Sigmoid colon (tissue), 7 donors: ENCODE results near the gene SETBP1. TPM values are rescaled to one million over a fixed set of nuclear protein-coding genes. Genes with fewer than 3 reads are reported as not detected.

Experiments used
- DNase-seq: peaks from one replicate; pipeline ENCODE4 v3.0.0-alpha.2; 2019
- H3K27ac ChIP-seq, 4 donors: fragments of 200-600 bp; sonication (generic); one replicate each; pipeline ENCODE4 v1.5.1; 2016 to 2019; ENCODE audit warnings: mild to moderate bottlenecking in 1 of 4
- H3K27me3 ChIP-seq, 3 donors: fragments of 200-600 bp; sonication (generic); one replicate each; pipeline ENCODE4 v1.5.1; 2019; ENCODE audit warnings: mild to moderate bottlenecking in 1 of 3
- H3K36me3 ChIP-seq, 4 donors: fragments of 200-600 bp; sonication (generic); one replicate each; pipeline ENCODE4 v1.5.1; 2016 to 2019
- H3K4me1 ChIP-seq, 4 donors: fragments of 200-600 bp; sonication (generic); one replicate each; pipeline ENCODE4 v1.5.1; 2017 to 2019
- H3K4me3 ChIP-seq, 4 donors: fragments of 200-600 bp; sonication (generic); one replicate each; pipeline ENCODE4 v1.5.1; 2017 to 2019; ENCODE audit warnings: mild to moderate bottlenecking in 2 of 4, moderate library complexity in 1 of 4
- H3K9me3 ChIP-seq, 4 donors: fragments of 200-600 bp in 3 of 4; sonication (generic) in 3 of 4; one replicate each; pipeline versions ENCODE4 v1.5.1 to v1.6.1; 2013 to 2019
- EP300 ChIP-seq, 4 donors: sonication (generic); formaldehyde crosslinking; IDR thresholded peaks; one replicate each; pipeline ENCODE4 v1.6.1; 2017; ENCODE audit warnings: antibody characterized with exemption in 4 of 4
- POLR2A ChIP-seq, 2 donors: fragments of 450-650 bp; IDR thresholded peaks; one replicate each; pipeline ENCODE4 v1.6.1; 2016; ENCODE audit warnings: antibody characterized with exemption in 2 of 2, mild to moderate bottlenecking in 2 of 2, moderate library complexity in 2 of 2
- POLR2AphosphoS5 ChIP-seq, 4 donors: sonication (generic); formaldehyde crosslinking; IDR thresholded peaks; one replicate each; pipeline ENCODE4 v1.6.1; 2017; ENCODE audit warnings: antibody characterized with exemption in 4 of 4
- WGBS, 2 donors: extraction: QIAGEN DNeasy Blood & Tissue Kit; methylation state at CpG; one replicate each; pipeline ENCODE4 v1.1.7; 2013; 5-methylcytosine and 5-hydroxymethylcytosine counted together
- intact Hi-C: fragments of 100-400 bp; cut with DNase I; formaldehyde crosslinking; loops from one replicate; pipeline ENCODE4 v1.15.1; 2023
- polyA plus RNA-seq, 3 donors: library from polyadenylated mRNA; stranded (reverse); fragments of 200-250 nt; gene quantifications; one replicate each; pipeline ENCODE4 v1.2.3, GENCODE V29; 2013
- total RNA-seq, 4 donors: library from RNA; depleted of rRNA; stranded (reverse); fragments of >200 nt; gene quantifications; one replicate each; pipeline ENCODE4 v1.1.0, GENCODE V29; 2016
- TF ChIP-seq, protein P1 (sequence below), 4 experiments: fragments of 450-650 bp in 3 of 4; fragments of 200-600 bp in 1 of 4; IDR thresholded peaks; one replicate each; pipeline ENCODE4 v1.5.1; 2016 to 2019; ENCODE audit warnings: antibody characterized with exemption in 4 of 4, mild to moderate bottlenecking in 3 of 4, moderate library complexity in 2 of 4
- donor health status: healthy with polysubstance abuse.
- donor health status: Bipolar disorder and iron deficiency.
- donor health status: healthy.

Gene SETBP1
- total and polyA plus RNA-seq, 7 donors = 0.69 to 100 (median 67.9) TPM

DNA sequence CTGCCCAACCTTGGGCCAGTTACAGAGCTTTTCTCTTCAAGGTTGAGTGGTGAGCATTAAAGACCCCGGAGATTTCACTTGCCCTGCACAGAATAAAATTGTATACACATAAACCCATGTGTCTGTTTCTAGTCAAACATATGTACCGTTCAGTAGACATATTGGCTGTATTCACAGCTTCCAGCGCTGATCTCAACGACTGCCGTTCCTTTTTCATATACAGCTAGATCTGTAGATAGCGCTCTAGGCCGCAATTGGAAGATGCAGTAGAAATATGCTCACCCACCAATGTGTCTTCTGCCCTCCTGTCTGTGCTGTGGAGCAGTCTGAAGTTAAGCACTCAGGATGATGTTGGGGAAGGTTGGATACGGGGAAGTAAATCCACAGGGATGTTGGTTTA is 317.7 kb downstream of the SETBP1 start:
- H3K27me3 ChIP-seq = no peaks in the 10 kb centered on the region
- H3K4me1 ChIP-seq = peaks cover 0 to 20% (median 7%) of the 10 kb centered on the region in 4 donors
- no peak for TF ChIP-seq POLR2AphosphoS5 (IDR thresholded peaks at IDR 0.05)
- no peak for TF ChIP-seq POLR2A (IDR thresholded peaks at IDR 0.05)
- TF ChIP-seq, protein P1, sequence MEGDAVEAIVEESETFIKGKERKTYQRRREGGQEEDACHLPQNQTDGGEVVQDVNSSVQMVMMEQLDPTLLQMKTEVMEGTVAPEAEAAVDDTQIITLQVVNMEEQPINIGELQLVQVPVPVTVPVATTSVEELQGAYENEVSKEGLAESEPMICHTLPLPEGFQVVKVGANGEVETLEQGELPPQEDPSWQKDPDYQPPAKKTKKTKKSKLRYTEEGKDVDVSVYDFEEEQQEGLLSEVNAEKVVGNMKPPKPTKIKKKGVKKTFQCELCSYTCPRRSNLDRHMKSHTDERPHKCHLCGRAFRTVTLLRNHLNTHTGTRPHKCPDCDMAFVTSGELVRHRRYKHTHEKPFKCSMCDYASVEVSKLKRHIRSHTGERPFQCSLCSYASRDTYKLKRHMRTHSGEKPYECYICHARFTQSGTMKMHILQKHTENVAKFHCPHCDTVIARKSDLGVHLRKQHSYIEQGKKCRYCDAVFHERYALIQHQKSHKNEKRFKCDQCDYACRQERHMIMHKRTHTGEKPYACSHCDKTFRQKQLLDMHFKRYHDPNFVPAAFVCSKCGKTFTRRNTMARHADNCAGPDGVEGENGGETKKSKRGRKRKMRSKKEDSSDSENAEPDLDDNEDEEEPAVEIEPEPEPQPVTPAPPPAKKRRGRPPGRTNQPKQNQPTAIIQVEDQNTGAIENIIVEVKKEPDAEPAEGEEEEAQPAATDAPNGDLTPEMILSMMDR (IDR thresholded peaks at IDR 0.05) = no peak
- TF ChIP-seq EP300 (IDR thresholded peaks at IDR 0.05) = no peak
- no peak overlapping the region for H3K4me3 ChIP-seq
- WGBS, 2 donors = 95 to 96% methylated on average over 8 of the region's 8 CpGs
- peaks cover 0 to 4% (median 0%) of the 10 kb centered on the region in 4 donors for H3K36me3 ChIP-seq
- no peak for DNase-seq
- intact Hi-C loops = no loop called here
- peak overlapping the region in 1 of 4 donors; percentile 17 for H3K27ac ChIP-seq
- H3K9me3 ChIP-seq = peaks cover 0 to 4% (median 0%) of the 10 kb centered on the region in 4 donors

DNA sequence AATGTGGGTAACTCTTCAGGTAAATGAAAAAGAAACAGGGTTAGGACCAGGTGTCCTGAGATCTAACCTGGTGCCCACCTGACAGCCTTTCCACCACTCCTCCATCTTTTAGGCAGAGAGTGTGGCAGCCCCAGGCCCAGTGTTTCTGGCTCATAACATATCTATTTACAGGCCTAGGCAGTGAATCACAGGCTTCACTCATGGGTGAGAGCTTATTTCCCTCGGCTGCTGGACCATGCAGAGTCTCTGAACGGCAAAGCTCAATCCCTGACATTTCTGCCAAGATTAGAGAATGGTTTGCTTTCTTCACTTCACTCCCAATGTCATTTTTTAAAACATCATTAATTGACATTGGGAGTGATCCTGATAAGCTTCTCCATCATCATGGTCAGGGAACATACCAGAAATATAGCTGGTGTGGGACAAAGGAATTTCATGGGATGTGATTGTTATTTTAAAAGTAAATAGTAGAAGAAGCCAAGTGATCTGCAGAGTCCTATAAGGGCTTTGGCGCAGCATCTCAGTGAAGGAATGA is 323.9 kb downstream of the SETBP1 start:
- peak overlapping the region in 2 of 4 donors; percentile 53 to 71 for H3K27ac ChIP-seq
- no peaks in the 10 kb centered on the region for H3K36me3 ChIP-seq
- no peak for DNase-seq
- H3K27me3 ChIP-seq = no peaks in the 10 kb centered on the region
- no peaks in the 10 kb centered on the region for H3K9me3 ChIP-seq
- TF ChIP-seq POLR2AphosphoS5 (IDR thresholded peaks at IDR 0.05) (no peak), EP300 (IDR thresholded peaks at IDR 0.05) (no peak), POLR2A (IDR thresholded peaks at IDR 0.05) (no peak)
- TF ChIP-seq, protein P1 (IDR thresholded peaks at IDR 0.05) = no peak
- no peak overlapping the region for H3K4me3 ChIP-seq
- WGBS, 2 donors = 86 to 87% methylated on average over 3 of the region's 3 CpGs
- intact Hi-C loops = loop anchor here (10.0 kb wide), 1 partner anchor 60 kb away; no protein-coding TSS in a partner anchor
- peaks cover 0 to 70% (median 32%) of the 10 kb centered on the region in 4 donors for H3K4me1 ChIP-seq

DNA sequence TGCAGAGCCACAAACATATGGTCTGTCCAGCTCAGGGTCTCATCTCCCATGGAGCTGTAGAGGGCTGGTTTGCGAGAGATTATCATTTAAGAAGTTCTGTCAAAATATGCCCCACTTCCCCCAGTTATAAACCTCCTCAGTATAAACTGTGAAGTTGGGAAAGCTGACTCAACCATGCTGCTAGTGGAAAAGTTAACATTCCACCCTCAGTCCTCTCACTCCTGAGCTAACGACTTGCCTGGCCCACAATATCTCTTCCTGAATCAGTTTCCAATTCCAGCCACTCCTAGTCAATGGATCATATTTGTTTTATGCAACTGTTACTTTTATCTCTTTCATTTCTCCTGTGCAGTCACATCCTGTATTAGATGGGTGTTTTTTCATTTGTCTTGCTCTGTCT is 326.2 kb downstream of the SETBP1 start:
- peaks cover 0 to 81% (median 42%) of the 10 kb centered on the region in 4 donors for H3K4me1 ChIP-seq
- no peaks in the 10 kb centered on the region for H3K27me3 ChIP-seq
- TF ChIP-seq EP300 (IDR thresholded peaks at IDR 0.05) (no peak), POLR2A (IDR thresholded peaks at IDR 0.05) (no peak), POLR2AphosphoS5 (IDR thresholded peaks at IDR 0.05) (no peak)
- TF ChIP-seq, protein P1 (IDR thresholded peaks at IDR 0.05) = no peak
- no peak for DNase-seq
- no peaks in the 10 kb centered on the region for H3K9me3 ChIP-seq
- peak overlapping the region in 2 of 4 donors; percentile 12 to 71 for H3K27ac ChIP-seq
- no peak overlapping the region for H3K4me3 ChIP-seq
- no peaks in the 10 kb centered on the region for H3K36me3 ChIP-seq
- 72 to 83% methylated on average over 2 of the region's 2 CpGs for WGBS, 2 donors
- intact Hi-C loops = loop anchor here (10.0 kb wide), 1 partner anchor 62 kb away; no protein-coding TSS in a partner anchor

DNA sequence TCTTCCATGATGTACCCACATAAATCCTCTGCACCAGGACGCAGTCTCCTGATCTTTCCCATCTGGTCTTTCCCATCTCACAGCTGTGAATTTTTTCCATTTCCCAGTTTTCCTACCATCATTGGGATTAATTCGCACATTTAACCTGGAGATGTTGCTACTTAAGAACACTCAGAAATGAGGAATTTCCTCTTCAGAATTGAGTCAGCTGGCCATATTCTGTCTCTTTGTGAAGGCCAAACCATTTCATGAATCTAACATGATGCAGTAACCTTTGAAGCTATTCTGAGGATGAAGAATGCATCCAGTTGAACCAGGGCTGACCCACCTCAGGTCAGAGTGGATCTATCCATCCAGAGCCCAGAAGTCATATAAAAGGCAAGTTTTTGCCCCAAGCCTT is 326.8 kb downstream of the SETBP1 start:
- intact Hi-C loops = loop anchor here (10.0 kb wide), 1 partner anchor 63 kb away; no protein-coding TSS in a partner anchor

More for the DNA sequence above, 326.8 kb downstream of the SETBP1 start:
- no peak for DNase-seq
- H3K36me3 ChIP-seq = no peaks in the 10 kb centered on the region
- H3K4me3 ChIP-seq = no peak overlapping the region
- H3K27ac ChIP-seq = peak overlapping the region in 1 of 4 donors; percentile 12
- H3K9me3 ChIP-seq = no peaks in the 10 kb centered on the region
- no peak for TF ChIP-seq POLR2A (IDR thresholded peaks at IDR 0.05)
- TF ChIP-seq, protein P1 (IDR thresholded peaks at IDR 0.05) = no peak
- no peaks in the 10 kb centered on the region for H3K27me3 ChIP-seq
- WGBS, 2 donors = 96 to 97% methylated on average over 2 of the region's 2 CpGs
- peaks cover 0 to 80% (median 37%) of the 10 kb centered on the region in 4 donors for H3K4me1 ChIP-seq
